BJ (cell line): ENCODE measurements around the gene RBMS3. TPM values are rescaled to one million over a fixed set of nuclear protein-coding genes. Genes with fewer than 3 reads are reported as not detected.

ENCODE experiments used
- CTCF ChIA-PET: fragments of 350-600 bp; formaldehyde crosslinking; extraction: SDS; loops from one replicate; lab custom pipeline; 2021; ENCODE audit warnings: antibody characterized with exemption, inconsistent platforms; lab: Yijun Ruan, JAX
- POLR2A ChIA-PET: fragments of 300-600 bp; sonication (Branson Sonifier 250); formaldehyde crosslinking; extraction: SDS; loops from one replicate; lab custom pipeline; 2021; ENCODE audit warnings: antibody characterized with exemption; lab: Charles Lee
- DNase-seq: peaks from one replicate; pipeline ENCODE4 v3.0.0-alpha.2; 2011; ENCODE audit warnings: low read depth
- H3K27me3 ChIP-seq: 2 replicates; pipeline ENCODE4 v1.6.0; 2011; ENCODE audit warnings: low read length; ENCODE audit not compliant: control insufficient read depth, insufficient read depth
- H3K36me3 ChIP-seq: 2 replicates; pipeline ENCODE4 v1.5.1; 2011; ENCODE audit warnings: low read length; ENCODE audit not compliant: control insufficient read depth, insufficient read depth
- H3K4me3 ChIP-seq: 2 replicates; pipeline ENCODE4 v1.5.1; 2011; ENCODE audit warnings: low read depth, mild to moderate bottlenecking, control low read depth, low read length
- polyA plus RNA-seq: library from polyadenylated mRNA; depleted of rRNA; stranded (reverse); fragments of >200 nt; gene quantifications from 2 replicates; pipeline ENCODE4 v1.2.3, GENCODE V29; 2011
- TF ChIP-seq, protein P1 (sequence below): IDR thresholded peaks from 2 replicates; pipeline ENCODE4 v1.5.1; 2011; ENCODE audit warnings: low read depth, mild to moderate bottlenecking, control low read depth, inconsistent platforms, low read length, moderate library complexity; ENCODE audit not compliant: insufficient read depth

RBMS3 gene
- polyA plus RNA-seq, 1 experiment: 14.5 TPM

DNA sequence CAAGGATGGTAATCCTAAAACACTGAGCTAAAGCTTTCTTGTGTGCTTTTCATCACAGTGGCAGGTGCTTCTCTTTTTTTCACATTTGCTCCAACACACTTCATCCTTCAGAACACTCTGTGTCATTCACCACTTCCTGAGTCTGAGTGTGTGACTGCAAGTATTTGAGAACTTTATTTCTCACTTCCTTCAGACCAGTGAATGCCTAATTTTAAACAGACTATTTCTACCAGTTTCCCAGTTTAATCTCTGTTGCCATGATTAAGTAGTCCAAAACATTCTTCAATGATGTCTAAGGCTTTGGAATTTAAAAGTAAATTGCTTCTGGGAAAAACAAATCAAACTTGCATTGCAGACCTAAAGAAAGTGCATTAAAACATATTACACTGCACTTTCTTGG lies 541.2 kb downstream of the RBMS3 start:
- Histone ChIP-seq H3K4me3 (no peak overlapping the region), H3K36me3 (no peaks in the 10 kb centered on the region), H3K27me3 (no peaks in the 10 kb centered on the region)
- ChIA-PET CTCF (no interaction called here), POLR2A (no interaction called here)
- DNase-seq: peak; percentile 61
- TF ChIP-seq, protein P1, sequence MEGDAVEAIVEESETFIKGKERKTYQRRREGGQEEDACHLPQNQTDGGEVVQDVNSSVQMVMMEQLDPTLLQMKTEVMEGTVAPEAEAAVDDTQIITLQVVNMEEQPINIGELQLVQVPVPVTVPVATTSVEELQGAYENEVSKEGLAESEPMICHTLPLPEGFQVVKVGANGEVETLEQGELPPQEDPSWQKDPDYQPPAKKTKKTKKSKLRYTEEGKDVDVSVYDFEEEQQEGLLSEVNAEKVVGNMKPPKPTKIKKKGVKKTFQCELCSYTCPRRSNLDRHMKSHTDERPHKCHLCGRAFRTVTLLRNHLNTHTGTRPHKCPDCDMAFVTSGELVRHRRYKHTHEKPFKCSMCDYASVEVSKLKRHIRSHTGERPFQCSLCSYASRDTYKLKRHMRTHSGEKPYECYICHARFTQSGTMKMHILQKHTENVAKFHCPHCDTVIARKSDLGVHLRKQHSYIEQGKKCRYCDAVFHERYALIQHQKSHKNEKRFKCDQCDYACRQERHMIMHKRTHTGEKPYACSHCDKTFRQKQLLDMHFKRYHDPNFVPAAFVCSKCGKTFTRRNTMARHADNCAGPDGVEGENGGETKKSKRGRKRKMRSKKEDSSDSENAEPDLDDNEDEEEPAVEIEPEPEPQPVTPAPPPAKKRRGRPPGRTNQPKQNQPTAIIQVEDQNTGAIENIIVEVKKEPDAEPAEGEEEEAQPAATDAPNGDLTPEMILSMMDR: no peak

DNA sequence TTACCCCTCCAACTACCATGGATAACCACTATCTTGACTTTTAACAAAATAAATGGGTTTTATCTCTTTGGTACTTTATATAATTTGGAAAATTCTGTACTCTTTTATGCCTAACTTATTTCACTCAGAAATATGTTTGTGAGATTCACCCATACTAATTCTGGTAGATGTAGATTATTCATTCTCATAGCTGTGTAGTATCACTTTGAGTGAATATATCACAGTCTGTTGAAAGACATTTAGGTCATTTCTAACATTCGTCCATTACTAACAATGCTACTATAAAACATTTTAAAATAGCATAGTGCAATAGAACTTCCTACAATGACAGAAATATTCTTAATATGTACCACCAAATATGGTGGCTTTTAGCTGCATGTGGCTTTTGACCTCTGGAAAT lies 542.4 kb downstream of the RBMS3 start:
- POLR2A ChIA-PET: no interaction called here
- no peaks in the 10 kb centered on the region for H3K27me3 ChIP-seq
- CTCF ChIA-PET: no interaction called here

GRCh38 chr3:29826712-29827111 lies 545.8 kb downstream of the RBMS3 start:
- POLR2A ChIA-PET: interaction anchor here (0.6 kb wide), 1 partner anchor 73 kb away, joined by 3 read pairs; no protein-coding TSS in a partner anchor
- CTCF ChIA-PET: no interaction called here
- Histone ChIP-seq H3K36me3 (no peaks in the 10 kb centered on the region), H3K27me3 (no peaks in the 10 kb centered on the region), H3K4me3 (no peak overlapping the region)
- TF ChIP-seq, protein P1: no peak
- DNase-seq: no peak

More for the DNA sequence above, 542.4 kb downstream of the RBMS3 start:
- Histone ChIP-seq H3K36me3 (no peaks in the 10 kb centered on the region), H3K4me3 (no peak overlapping the region)
- TF ChIP-seq, protein P1: no peak
- DNase-seq: no peak

GRCh38 chr3:29827756-29828155 lies 546.9 kb downstream of the RBMS3 start:
- Histone ChIP-seq H3K36me3 (no peaks in the 10 kb centered on the region), H3K4me3 (no peak overlapping the region), H3K27me3 (no peaks in the 10 kb centered on the region)
- TF ChIP-seq, protein P1: no peak
- CTCF ChIA-PET: no interaction called here
- DNase-seq: no peak
- POLR2A ChIA-PET: no interaction called here

DNA sequence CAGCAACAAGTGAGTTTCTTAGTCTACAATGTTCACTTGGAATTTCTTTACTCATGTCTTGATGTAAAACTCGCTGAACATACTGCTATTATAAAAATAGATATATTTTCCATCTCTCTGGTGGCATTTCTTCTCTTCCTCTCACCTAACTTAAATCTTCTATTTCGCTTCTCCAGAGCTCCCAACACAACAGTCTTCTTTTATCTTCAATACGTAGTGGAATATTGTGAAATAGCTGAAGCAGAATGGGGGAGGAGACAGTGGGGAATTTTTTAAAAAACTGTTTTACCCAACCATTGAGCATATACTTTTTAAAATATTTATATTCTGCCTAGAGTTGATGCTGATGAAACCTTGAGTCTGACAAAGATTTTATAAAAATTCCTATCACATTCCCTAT lies 548.5 kb downstream of the RBMS3 start:
- ChIA-PET POLR2A (no interaction called here), CTCF (interaction anchor here (0.7 kb wide), 1 partner anchor 39 kb away, joined by 3 read pairs; no protein-coding TSS in a partner anchor)
- DNase-seq: no peak
- Histone ChIP-seq H3K36me3 (no peaks in the 10 kb centered on the region), H3K4me3 (no peak overlapping the region), H3K27me3 (no peaks in the 10 kb centered on the region)
- TF ChIP-seq, protein P1: no peak
